Endothelial cell (in vitro differentiated cells): ENCODE measurements around the gene ABCB11. TPM values are rescaled to one million over a fixed set of nuclear protein-coding genes. Genes with fewer than 3 reads are reported as not detected.

Source experiments
- DNase-seq: peaks from one replicate; pipeline ENCODE4 v3.0.0; 2021; ENCODE audit warnings: low spot score
- H3K27ac Mint-ChIP-seq: one replicate; pipeline ENCODE4 v1.8.0; 2021; ENCODE audit warnings: mixed read lengths, inconsistent platforms; ENCODE audit not compliant: unreplicated experiment
- H3K27me3 Mint-ChIP-seq: one replicate; pipeline ENCODE4 v1.8.0; 2021; ENCODE audit warnings: mild to moderate bottlenecking, moderate library complexity, mixed read lengths, inconsistent platforms; ENCODE audit not compliant: unreplicated experiment
- H3K36me3 Mint-ChIP-seq: one replicate; pipeline ENCODE4 v1.8.0; 2021; ENCODE audit warnings: mild to moderate bottlenecking, low read depth, mixed read lengths, inconsistent platforms; ENCODE audit not compliant: unreplicated experiment
- H3K4me1 Mint-ChIP-seq: one replicate; pipeline ENCODE4 v1.8.0; 2021; ENCODE audit warnings: mild to moderate bottlenecking, mixed read lengths, inconsistent platforms; ENCODE audit not compliant: unreplicated experiment
- H3K4me3 Mint-ChIP-seq: one replicate; pipeline ENCODE4 v1.8.0; 2021; ENCODE audit warnings: mild to moderate bottlenecking, mixed read lengths, inconsistent platforms; ENCODE audit not compliant: unreplicated experiment
- H3K9me3 Mint-ChIP-seq: one replicate; pipeline ENCODE4 v1.8.0; 2021; ENCODE audit warnings: mixed read lengths, inconsistent platforms; ENCODE audit not compliant: unreplicated experiment
- CTCF ChIP-seq: fragments of 200-600 bp; sonication (generic); IDR thresholded peaks from one replicate; pipeline ENCODE4 v1.5.0; 2021; ENCODE audit warnings: antibody characterized with exemption; ENCODE audit not compliant: unreplicated experiment
- total RNA-seq: library from RNA; stranded (reverse); fragmentation: NEBNext Ultra II Directional; extraction: Animal tissue kit (Norgen Biotek cat#: 25700); gene quantifications from one replicate; pipeline ENCODE4 v1.2.1, GENCODE V29; 2021; ENCODE audit not compliant: unreplicated experiment

The ABCB11 gene
- total RNA-seq, 1 donor from 2014 or later, result 1.9 TPM

GRCh38 chr2:168999668-169000213, 31.4 kb downstream of the ABCB11 start:
- Mint-ChIP-seq H3K27me3 (no peaks in the 10 kb centered on the region), H3K27ac (no peak overlapping the region), H3K4me3 (no peak overlapping the region), H3K9me3 (no peaks in the 10 kb centered on the region), H3K4me1 (no peaks in the 10 kb centered on the region), H3K36me3 (no peaks in the 10 kb centered on the region)
- TF ChIP-seq CTCF, result no peak
- DNase-seq, result no peak

- no peak for DNase-seq
- H3K4me3 Mint-ChIP-seq, result no peak overlapping the region
- no peak for TF ChIP-seq CTCF
- no peaks in the 10 kb centered on the region for H3K4me1 Mint-ChIP-seq
- H3K9me3 Mint-ChIP-seq, result no peaks in the 10 kb centered on the region
- H3K27ac Mint-ChIP-seq, result no peak overlapping the region
- H3K27me3 Mint-ChIP-seq, result no peaks in the 10 kb centered on the region
- H3K36me3 Mint-ChIP-seq, result no peaks in the 10 kb centered on the region
Observed at GRCh38 chr2:168998609-168999211, 32.4 kb downstream of the ABCB11 start.

- H3K4me1 Mint-ChIP-seq, result peaks cover 4% of the 10 kb centered on the region
- TF ChIP-seq CTCF, result no peak
Observed at GRCh38 chr2:168997794-168998193, 33.3 kb downstream of the ABCB11 start.

GRCh38 chr2:168997118-168997521, 34.0 kb downstream of the ABCB11 start:
- Mint-ChIP-seq H3K27me3 (no peaks in the 10 kb centered on the region), H3K36me3 (no peaks in the 10 kb centered on the region), H3K27ac (no peak overlapping the region), H3K4me3 (no peak overlapping the region), H3K9me3 (no peaks in the 10 kb centered on the region), H3K4me1 (peaks cover 4% of the 10 kb centered on the region)
- no peak for TF ChIP-seq CTCF
- no peak for DNase-seq

More at GRCh38 chr2:168997794-168998193, 33.3 kb downstream of the ABCB11 start:
- H3K27ac Mint-ChIP-seq, result no peak overlapping the region
- H3K36me3 Mint-ChIP-seq, result no peaks in the 10 kb centered on the region
- DNase-seq, result no peak
- H3K4me3 Mint-ChIP-seq, result no peak overlapping the region
- H3K27me3 Mint-ChIP-seq, result no peaks in the 10 kb centered on the region
- H3K9me3 Mint-ChIP-seq, result no peaks in the 10 kb centered on the region

- no peak for DNase-seq
- H3K9me3 Mint-ChIP-seq, result no peaks in the 10 kb centered on the region
- H3K36me3 Mint-ChIP-seq, result no peaks in the 10 kb centered on the region
- H3K4me1 Mint-ChIP-seq, result peaks cover 4% of the 10 kb centered on the region
- no peak overlapping the region for H3K27ac Mint-ChIP-seq
- no peaks in the 10 kb centered on the region for H3K27me3 Mint-ChIP-seq
- no peak for TF ChIP-seq CTCF
- no peak overlapping the region for H3K4me3 Mint-ChIP-seq
Observed at GRCh38 chr2:168995744-168996143, 35.4 kb downstream of the ABCB11 start.
